Naive B cell (primary cell): Measurements from ENCODE around the gene CHCHD3. TPM values are rescaled to one million over a fixed set of nuclear protein-coding genes. Genes with fewer than 3 reads are reported as not detected.
A peak's percentile ranks its signal among the peaks of the same experiment; 100 is the strongest.

Experiments
- ATAC-seq, 2 donors: fragments of 150-1000 bp; cut with Tn5 transposase; 2 replicates each; pipeline ENCODE4 v1.10.0; 2021; ENCODE audit warnings: low read depth in 2 of 2, mild to moderate bottlenecking in 2 of 2, moderate library complexity in 2 of 2
- DNase-seq: peaks from one replicate; pipeline ENCODE4 v3.0.0; 2022
- H3K27ac Mint-ChIP-seq, 6 donors: one replicate each; pipeline ENCODE4 v1.8.0; 2020 to 2022; ENCODE audit warnings: mild to moderate bottlenecking in 6 of 6, mixed read lengths in 6 of 6, moderate library complexity in 5 of 6, inconsistent platforms in 2 of 6
- H3K27me3 Mint-ChIP-seq, 3 donors: one replicate each; pipeline ENCODE4 v1.8.0; 2021 to 2022; ENCODE audit warnings: mixed read lengths in 3 of 3, mild to moderate bottlenecking in 1 of 3
- H3K36me3 Mint-ChIP-seq, 2 donors: one replicate each; pipeline ENCODE4 v1.8.0; 2020 to 2022; ENCODE audit warnings: mixed read lengths in 2 of 2, inconsistent platforms in 1 of 2, mild to moderate bottlenecking in 1 of 2
- H3K4me1 Mint-ChIP-seq, 3 donors: one replicate each; pipeline ENCODE4 v1.8.0; 2020 to 2022; ENCODE audit warnings: mixed read lengths in 3 of 3, inconsistent platforms in 1 of 3, mild to moderate bottlenecking in 1 of 3, moderate library complexity in 1 of 3
- H3K4me3 Mint-ChIP-seq, 8 donors: one replicate each; pipeline ENCODE4 v1.8.0; 2020 to 2022; ENCODE audit warnings: mild to moderate bottlenecking in 8 of 8, mixed read lengths in 8 of 8, moderate library complexity in 8 of 8, inconsistent platforms in 2 of 8
- H3K9me3 Mint-ChIP-seq, 7 donors: one replicate each; pipeline ENCODE4 v1.8.0; 2020 to 2022; ENCODE audit warnings: mixed read lengths in 7 of 7, mild to moderate bottlenecking in 5 of 7, inconsistent platforms in 2 of 7, moderate library complexity in 1 of 7
- polyA plus RNA-seq, 6 donors: library from polyadenylated mRNA; unstranded; fragments of 300-500 nt; fragmentation: Illumina TruSeq; gene quantifications; one replicate each; pipeline ENCODE4 v1.2.3, GENCODE V29; 2021; ENCODE audit warnings: low read depth in 6 of 6

The CHCHD3 gene
- polyA plus RNA-seq = 10 to 100 TPM; 56.4 to 97.0 (median 61.0) TPM

GRCh38 chr7:133081599-133082389 is at the start of gene CHCHD3:
CHCHD3 (minus strand) TSS chr7:133082090; CDS start chr7:133081937, 153 bp downstream.
- ATAC-seq (peak; percentile 98 to 99), DNase-seq (peak; percentile 97)
- peak within 1 kb of the TSS; percentile 88 to 98 (median 95) for H3K4me3 Mint-ChIP-seq
- H3K4me1 Mint-ChIP-seq = peaks cover 11 to 24% (median 22%) of the 10 kb centered on the region in 3 donors
- H3K36me3 Mint-ChIP-seq = peaks cover 0 to 5% of the 10 kb centered on the region in 2 donors
- H3K9me3 Mint-ChIP-seq = no peaks in the 10 kb centered on the region
- peaks cover 0 to 15% (median 0%) of the 10 kb centered on the region in 3 donors for H3K27me3 Mint-ChIP-seq
- peak within 1 kb of the TSS; percentile 93 to 99 (median 96) for H3K27ac Mint-ChIP-seq

GRCh38 chr7:133130166-133130565 is 48.3 kb upstream of the CHCHD3 start:
- Mint-ChIP-seq H3K27me3 (peaks cover 4 to 29% (median 20%) of the 10 kb centered on the region in 3 donors), H3K9me3 (peaks cover 0 to 14% (median 3%) of the 10 kb centered on the region in 7 donors), H3K4me1 (no peaks in the 10 kb centered on the region), H3K27ac (no peak overlapping the region), H3K4me3 (no peak overlapping the region), H3K36me3 (peaks cover 0 to 5% of the 10 kb centered on the region in 2 donors)
- ATAC-seq (no peak), DNase-seq (no peak)

GRCh38 chr7:133126422-133126821 is 44.5 kb upstream of the CHCHD3 start:
- no peak for DNase-seq
- no peak for ATAC-seq
- Mint-ChIP-seq H3K27me3 (peaks cover 8 to 24% (median 11%) of the 10 kb centered on the region in 3 donors), H3K4me1 (no peaks in the 10 kb centered on the region), H3K36me3 (peaks cover 3 to 5% of the 10 kb centered on the region in 2 donors), H3K27ac (no peak overlapping the region), H3K9me3 (peaks cover 0 to 14% (median 3%) of the 10 kb centered on the region in 7 donors), H3K4me3 (no peak overlapping the region)

- Mint-ChIP-seq H3K27ac (no peak overlapping the region), H3K27me3 (peaks cover 11 to 24% (median 15%) of the 10 kb centered on the region in 3 donors), H3K4me3 (no peak overlapping the region), H3K9me3 (peaks cover 0 to 7% (median 0%) of the 10 kb centered on the region in 7 donors), H3K36me3 (peaks cover 0 to 3% of the 10 kb centered on the region in 2 donors), H3K4me1 (no peaks in the 10 kb centered on the region)
- ATAC-seq (no peak), DNase-seq (no peak)
Observed at GRCh38 chr7:133124974-133125373, 43.1 kb upstream of the CHCHD3 start.

- ATAC-seq = no peak
- peaks cover 11 to 29% (median 13%) of the 10 kb centered on the region in 3 donors for H3K27me3 Mint-ChIP-seq
Observed at GRCh38 chr7:133121175-133121844, 39.4 kb upstream of the CHCHD3 start.

GRCh38 chr7:133119067-133119466 is 37.2 kb upstream of the CHCHD3 start:
- H3K27me3 Mint-ChIP-seq = peaks cover 12 to 38% (median 14%) of the 10 kb centered on the region in 3 donors
- no peaks in the 10 kb centered on the region for H3K36me3 Mint-ChIP-seq
- no peaks in the 10 kb centered on the region for H3K4me1 Mint-ChIP-seq
- ATAC-seq = no peak
- H3K27ac Mint-ChIP-seq = no peak overlapping the region
- DNase-seq = no peak
- no peak overlapping the region for H3K4me3 Mint-ChIP-seq
- no peaks in the 10 kb centered on the region for H3K9me3 Mint-ChIP-seq

More at GRCh38 chr7:133121175-133121844, 39.4 kb upstream of the CHCHD3 start:
- no peaks in the 10 kb centered on the region for H3K9me3 Mint-ChIP-seq
- H3K4me3 Mint-ChIP-seq = no peak overlapping the region
- H3K4me1 Mint-ChIP-seq = no peaks in the 10 kb centered on the region
- no peak overlapping the region for H3K27ac Mint-ChIP-seq
- H3K36me3 Mint-ChIP-seq = peaks cover 0 to 3% of the 10 kb centered on the region in 2 donors
- no peak for DNase-seq

GRCh38 chr7:133118261-133118660 is 36.4 kb upstream of the CHCHD3 start:
- no peak overlapping the region for H3K27ac Mint-ChIP-seq
- H3K27me3 Mint-ChIP-seq = peaks cover 20 to 46% (median 21%) of the 10 kb centered on the region in 3 donors
- ATAC-seq = no peak

DNA sequence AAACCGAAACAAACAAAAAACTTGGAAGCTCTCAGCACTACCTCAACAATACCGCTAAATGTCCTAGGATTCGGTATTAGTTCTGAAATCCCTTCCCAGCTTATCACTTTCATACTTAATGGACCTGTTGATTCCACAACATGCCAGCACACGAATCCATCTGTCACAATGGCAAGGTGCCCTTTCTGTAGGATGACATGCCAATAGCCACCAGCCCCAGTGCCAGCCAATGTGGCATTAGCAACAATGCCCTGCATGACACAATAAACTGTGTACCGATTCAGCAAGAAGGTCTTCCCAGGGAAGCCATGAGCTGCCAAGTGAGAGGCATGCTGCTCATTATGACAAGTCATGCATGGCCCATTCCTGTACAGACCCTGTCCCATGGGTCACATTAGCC is 35.6 kb upstream of the CHCHD3 start:
- Mint-ChIP-seq H3K9me3 (peaks cover 0 to 6% (median 0%) of the 10 kb centered on the region in 7 donors), H3K27me3 (peaks cover 25 to 54% (median 28%) of the 10 kb centered on the region in 3 donors), H3K27ac (no peak overlapping the region), H3K4me3 (no peak overlapping the region), H3K4me1 (no peaks in the 10 kb centered on the region), H3K36me3 (no peaks in the 10 kb centered on the region)
- DNase-seq (no peak), ATAC-seq (no peak)

More at GRCh38 chr7:133118261-133118660, 36.4 kb upstream of the CHCHD3 start:
- H3K4me1 Mint-ChIP-seq = no peaks in the 10 kb centered on the region
- DNase-seq = no peak
- H3K36me3 Mint-ChIP-seq = no peaks in the 10 kb centered on the region
- peaks cover 0 to 1% (median 0%) of the 10 kb centered on the region in 7 donors for H3K9me3 Mint-ChIP-seq
- no peak overlapping the region for H3K4me3 Mint-ChIP-seq

- Mint-ChIP-seq H3K27ac (no peak overlapping the region), H3K9me3 (peaks cover 0 to 6% (median 3%) of the 10 kb centered on the region in 7 donors), H3K27me3 (peaks cover 24 to 55% (median 36%) of the 10 kb centered on the region in 3 donors), H3K4me1 (no peaks in the 10 kb centered on the region), H3K36me3 (no peaks in the 10 kb centered on the region), H3K4me3 (no peak overlapping the region)
- no peak for ATAC-seq
- no peak for DNase-seq
Observed at GRCh38 chr7:133115596-133115995, 33.7 kb upstream of the CHCHD3 start.

DNA sequence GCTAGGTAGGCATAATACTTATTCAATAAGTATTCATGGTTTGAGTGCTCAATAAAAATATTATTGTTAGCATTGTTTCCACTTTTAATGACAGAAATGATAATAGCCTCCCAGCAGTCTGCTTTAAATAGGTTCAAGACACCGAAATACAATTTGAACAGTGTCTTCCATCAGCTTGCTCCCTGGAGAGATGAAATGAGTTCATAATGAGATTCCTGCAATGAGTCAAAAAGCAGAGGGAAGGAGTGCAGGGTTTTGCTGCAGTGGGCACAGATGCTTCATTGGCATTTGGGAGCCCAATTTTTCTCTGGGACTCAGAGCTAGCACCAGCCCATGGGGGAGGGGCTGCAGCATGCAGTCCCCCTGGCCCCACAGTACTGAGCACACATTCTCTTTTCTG is 32.6 kb upstream of the CHCHD3 start:
- peaks cover 19 to 55% (median 36%) of the 10 kb centered on the region in 3 donors for H3K27me3 Mint-ChIP-seq

DNA sequence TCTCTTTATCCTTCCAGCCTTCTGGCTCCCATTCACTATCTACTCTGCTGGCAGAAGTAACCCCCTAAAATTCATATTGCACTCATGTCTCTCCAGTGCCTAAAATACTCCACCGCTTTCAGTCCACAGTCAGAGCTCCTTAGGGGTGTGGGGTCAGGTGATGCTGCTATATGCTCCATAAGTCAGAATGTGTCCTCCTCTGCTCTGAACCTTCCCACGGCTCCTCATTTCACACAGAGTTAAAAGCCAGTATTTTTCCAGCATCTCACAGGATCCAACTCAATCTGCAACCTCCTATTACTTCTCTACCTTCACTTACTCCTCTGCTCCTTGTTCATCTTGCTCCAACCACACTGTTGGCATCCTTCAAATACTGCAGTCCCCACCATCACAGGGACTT is 31.1 kb upstream of the CHCHD3 start:
- peaks cover 28 to 59% (median 42%) of the 10 kb centered on the region in 3 donors for H3K27me3 Mint-ChIP-seq
- no peak overlapping the region for H3K4me3 Mint-ChIP-seq
- H3K9me3 Mint-ChIP-seq = peaks cover 3 to 21% (median 10%) of the 10 kb centered on the region in 7 donors

More for the DNA sequence above, 32.6 kb upstream of the CHCHD3 start:
- Mint-ChIP-seq H3K9me3 (peaks cover 0 to 10% (median 9%) of the 10 kb centered on the region in 7 donors), H3K4me1 (no peaks in the 10 kb centered on the region), H3K4me3 (no peak overlapping the region), H3K27ac (no peak overlapping the region), H3K36me3 (no peaks in the 10 kb centered on the region)
- DNase-seq (no peak), ATAC-seq (no peak)

DNA sequence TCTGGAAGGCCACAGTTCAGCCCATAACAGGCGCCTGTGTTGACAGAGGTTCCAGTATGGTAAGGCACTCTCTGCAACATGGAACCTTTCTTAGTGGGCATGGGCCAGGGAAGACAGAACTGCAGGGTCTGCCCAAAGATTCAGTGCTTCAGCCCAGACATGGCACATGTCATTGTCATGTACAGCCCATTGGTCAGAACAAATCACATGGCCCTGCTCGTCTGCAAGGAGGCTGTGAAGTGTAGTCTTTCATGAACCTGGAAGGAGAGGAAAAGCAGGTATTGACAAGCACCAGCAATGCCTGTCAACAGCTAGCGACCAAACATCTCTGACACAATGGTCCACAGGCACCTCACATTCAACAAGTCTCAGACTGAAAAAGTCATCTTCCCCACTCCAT is 30.4 kb upstream of the CHCHD3 start:
- H3K9me3 Mint-ChIP-seq = peaks cover 3 to 21% (median 10%) of the 10 kb centered on the region in 7 donors
- ATAC-seq (no peak), DNase-seq (no peak)
- no peaks in the 10 kb centered on the region for H3K4me1 Mint-ChIP-seq
- peaks cover 33 to 59% (median 48%) of the 10 kb centered on the region in 3 donors for H3K27me3 Mint-ChIP-seq
- no peak overlapping the region for H3K4me3 Mint-ChIP-seq
- peaks cover 0 to 10% of the 10 kb centered on the region in 2 donors for H3K36me3 Mint-ChIP-seq
- no peak overlapping the region for H3K27ac Mint-ChIP-seq

More for the DNA sequence above, 31.1 kb upstream of the CHCHD3 start:
- Mint-ChIP-seq H3K27ac (peak overlapping the region in 1 of 6 donors; percentile 11), H3K36me3 (peaks cover 0 to 7% of the 10 kb centered on the region in 2 donors), H3K4me1 (no peaks in the 10 kb centered on the region)
- no peak for ATAC-seq
- DNase-seq = no peak

- Mint-ChIP-seq H3K27ac (no peak overlapping the region), H3K4me3 (no peak overlapping the region), H3K9me3 (peaks cover 6 to 21% (median 13%) of the 10 kb centered on the region in 7 donors), H3K4me1 (no peaks in the 10 kb centered on the region), H3K27me3 (peaks cover 33 to 54% (median 44%) of the 10 kb centered on the region in 3 donors), H3K36me3 (peaks cover 0 to 10% of the 10 kb centered on the region in 2 donors)
- DNase-seq (no peak), ATAC-seq (no peak)
Observed at GRCh38 chr7:133110312-133110711, 28.4 kb upstream of the CHCHD3 start.
